ENCODE data around the gene INPP4B.
"Not testable (repeated sequence)": the region's sequence is repeated elsewhere in the genome, so short reads cannot be mapped to it uniquely, and the experiment has no call there.

Gene INPP4B

GRCh38 chr4:142110136-142110535 is 736.0 kb downstream of the INPP4B start:
- DNase-seq: no peak

DNA sequence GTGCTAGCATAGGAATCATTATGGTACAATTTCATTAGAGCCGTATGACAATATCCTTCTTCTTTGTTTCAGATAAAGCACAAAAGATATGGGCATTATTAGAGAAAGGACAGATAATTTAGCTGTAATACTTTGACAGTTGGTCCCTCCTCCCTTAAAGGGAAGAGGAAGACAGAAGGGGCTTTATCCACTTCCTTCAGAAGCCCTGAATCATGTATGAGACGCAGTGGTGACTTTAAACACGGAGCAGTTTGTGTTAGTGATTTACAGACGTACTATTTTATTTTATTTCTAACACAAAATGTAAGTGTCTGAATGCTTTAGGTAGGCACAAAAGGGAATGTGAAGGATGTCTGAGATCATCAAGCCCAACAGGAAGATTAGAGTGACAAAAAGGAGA is 742.1 kb downstream of the INPP4B start:
- no peak for DNase-seq

DNA sequence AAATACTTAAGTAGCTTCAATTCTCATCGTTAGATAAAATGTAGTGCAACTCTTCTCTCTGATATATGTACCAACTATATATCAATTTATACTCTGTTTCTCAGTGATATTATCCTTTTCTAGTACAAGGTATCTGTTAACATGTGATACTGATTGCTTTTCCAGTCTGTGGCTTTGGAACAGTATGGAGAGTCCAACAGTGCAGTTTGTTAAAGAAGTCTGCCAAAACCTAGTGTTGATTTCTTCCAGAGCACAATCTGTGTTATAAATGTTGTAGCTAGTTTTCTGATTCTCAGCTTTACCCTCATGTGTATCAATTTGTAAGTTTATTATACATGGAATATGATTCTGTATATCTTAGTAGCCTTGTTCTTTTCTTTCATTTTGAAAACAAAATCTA is 744.7 kb downstream of the INPP4B start:
- DNase-seq: no peak

DNA sequence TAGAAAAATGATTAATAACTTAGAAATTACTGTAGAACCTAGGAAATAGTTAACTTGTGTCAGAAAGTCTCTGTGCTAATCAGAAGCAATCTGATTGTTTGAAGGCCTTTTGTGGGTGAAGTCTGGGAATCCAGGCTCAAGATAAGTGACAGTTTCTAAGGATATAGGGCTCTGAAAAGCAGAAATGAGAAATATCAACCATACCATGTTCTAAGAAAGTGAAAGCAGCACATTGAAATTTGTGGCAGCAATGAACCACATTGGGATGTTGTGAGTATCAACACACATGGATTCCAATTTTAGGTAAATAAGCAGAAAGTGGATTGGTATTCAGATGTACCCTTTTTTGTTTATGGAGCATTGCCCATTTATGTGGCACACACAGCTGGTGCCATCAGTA is 745.2 kb downstream of the INPP4B start:
- no peak for DNase-seq

GRCh38 chr4:142098900-142099545 is 747.1 kb downstream of the INPP4B start:
- no peak for DNase-seq

- no peak for DNase-seq
Measured at GRCh38 chr4:142098380-142098779, 747.7 kb downstream of the INPP4B start.

- DNase-seq: no peak
Measured at GRCh38 chr4:142097015-142097414, 749.1 kb downstream of the INPP4B start.

DNA sequence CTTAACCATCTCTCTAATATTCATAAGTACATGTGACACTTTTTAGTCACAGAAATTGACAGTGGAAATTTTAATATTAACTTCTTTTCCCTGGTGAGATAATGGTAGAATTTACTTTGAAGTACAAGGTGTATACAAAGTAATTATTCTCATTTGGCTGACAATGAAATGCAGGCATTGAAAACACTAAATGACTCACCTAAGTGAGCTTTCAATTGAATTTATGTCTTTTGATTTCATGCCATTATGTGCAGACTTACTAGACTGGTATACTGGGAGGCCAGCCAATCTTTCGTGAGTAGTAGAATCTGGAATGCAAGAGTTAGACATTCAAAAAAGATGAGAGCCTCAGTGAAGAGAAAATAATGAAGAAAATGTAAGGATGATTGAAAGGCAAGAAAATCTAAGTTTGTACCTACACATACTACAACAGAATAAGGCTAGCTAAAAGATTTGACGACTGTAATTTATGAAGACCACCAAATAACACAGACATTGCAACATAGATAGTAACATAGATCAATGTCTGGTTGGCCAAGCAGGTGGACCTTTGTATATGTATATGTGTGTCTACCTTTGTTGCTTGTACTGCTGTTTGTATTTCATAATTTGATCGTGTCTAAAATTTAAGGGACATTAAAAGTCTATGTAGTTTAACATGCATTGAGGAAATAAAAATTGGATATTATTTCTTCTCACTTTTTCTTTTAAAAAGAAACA is 750.1 kb downstream of the INPP4B start:
- no peak for DNase-seq

GRCh38 chr4:142092941-142093340 is 753.2 kb downstream of the INPP4B start:
- no peak for DNase-seq

GRCh38 chr4:142091691-142092182 is 754.4 kb downstream of the INPP4B start:
- no peak for DNase-seq

- DNase-seq: no peak
Measured at GRCh38 chr4:142091085-142091513, 755.0 kb downstream of the INPP4B start.

DNA sequence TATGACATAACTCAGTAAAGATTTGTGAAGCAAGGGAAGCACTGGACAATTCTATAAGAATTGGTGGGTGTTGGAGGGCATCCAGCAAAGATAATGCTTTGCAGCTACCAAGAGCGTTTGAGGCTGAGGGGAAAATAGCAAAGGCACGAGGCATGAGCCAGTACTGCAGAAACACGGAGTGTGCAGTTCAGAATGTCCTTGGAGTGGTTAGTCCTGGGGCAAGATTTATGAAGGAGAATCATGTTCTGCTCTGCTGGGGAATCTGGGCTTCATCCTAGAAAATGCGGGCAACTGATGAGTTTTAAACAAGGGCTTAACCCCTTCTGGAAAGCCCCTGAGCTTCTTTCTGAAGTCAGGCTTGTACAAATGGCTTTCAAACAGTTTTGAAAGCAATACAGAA is 757.2 kb downstream of the INPP4B start:
- DNase-seq: no peak

GRCh38 chr4:142085513-142086292 is 760.4 kb downstream of the INPP4B start:
- no peak for DNase-seq

- no peak for DNase-seq
Measured at GRCh38 chr4:142083264-142083663, 762.8 kb downstream of the INPP4B start.

GRCh38 chr4:142081025-142081424 is 765.1 kb downstream of the INPP4B start:
- no peak for DNase-seq

DNA sequence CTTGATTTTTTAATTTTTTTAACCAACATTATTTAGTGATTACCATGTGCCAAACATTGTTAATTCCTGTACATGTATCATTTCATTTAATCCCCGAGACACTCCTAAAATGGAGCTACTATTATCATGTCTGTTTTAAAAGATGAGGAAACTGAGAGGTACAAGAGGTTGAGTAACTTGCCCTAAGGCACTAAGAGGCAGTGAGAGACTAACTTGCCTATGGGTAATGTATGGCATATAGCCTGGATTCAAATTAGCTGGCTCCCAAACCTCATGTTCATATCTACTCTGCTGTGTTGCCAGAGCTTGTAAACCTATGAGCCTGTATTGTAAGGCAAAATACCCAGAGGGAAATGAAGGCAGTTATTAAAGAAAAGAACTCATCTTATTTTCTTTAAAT is 766.1 kb downstream of the INPP4B start:
- no peak for DNase-seq

- no peak for DNase-seq
Measured at GRCh38 chr4:142077048-142077447, 769.1 kb downstream of the INPP4B start.

GRCh38 chr4:142068304-142068703 is 777.8 kb downstream of the INPP4B start:
- DNase-seq: not testable (repeated sequence)

GRCh38 chr4:142066562-142066961 is 779.5 kb downstream of the INPP4B start:
- DNase-seq: not testable (repeated sequence)

DNA sequence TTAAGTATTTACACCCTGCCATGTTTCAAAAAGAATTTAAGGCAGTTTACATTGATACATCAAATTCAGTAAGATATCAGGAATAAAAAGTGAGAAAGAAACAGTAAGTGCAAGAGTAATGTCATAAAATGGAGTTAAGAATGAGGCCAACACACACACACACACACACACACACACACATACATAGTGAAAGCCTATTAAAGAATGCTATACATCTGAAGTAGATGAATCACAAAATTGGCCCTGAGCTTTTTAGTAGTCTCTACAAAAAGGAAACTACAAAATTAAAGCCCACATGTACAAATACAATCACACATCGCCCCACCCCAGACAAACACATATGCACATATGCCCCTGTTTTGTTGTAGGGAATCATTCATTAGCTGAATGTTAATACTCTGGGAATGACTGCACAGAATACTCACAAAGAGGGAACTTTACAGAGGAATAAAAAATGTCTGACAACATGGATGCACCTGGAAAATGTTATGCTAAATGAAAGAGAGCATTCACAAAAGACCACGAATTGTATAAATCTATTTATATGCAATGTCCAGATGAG is 780.9 kb downstream of the INPP4B start:
- DNase-seq: no peak

- no peak for DNase-seq
Measured at GRCh38 chr4:142064181-142064580, 781.9 kb downstream of the INPP4B start.

DNA sequence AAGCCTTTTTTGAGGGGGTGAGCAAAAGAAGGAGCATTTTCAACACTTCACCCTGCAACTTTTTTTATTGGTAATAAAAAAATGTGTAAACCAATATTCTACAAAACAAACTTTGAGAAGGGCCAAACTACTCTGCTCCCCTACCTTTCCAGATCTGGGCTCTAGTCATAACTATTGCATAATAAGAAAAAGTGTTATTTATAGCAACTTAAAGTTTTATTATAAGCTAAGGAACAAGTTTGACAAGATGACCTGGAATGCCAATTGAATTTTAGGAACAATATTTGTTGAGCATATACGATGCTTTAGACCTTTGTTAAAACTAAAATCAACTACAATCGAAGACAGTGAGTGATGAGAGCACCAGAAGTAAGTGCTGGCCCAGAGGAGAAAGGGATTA is 800.1 kb downstream of the INPP4B start:
- DNase-seq: no peak

- DNase-seq: no peak
Measured at GRCh38 chr4:142044271-142044670, 801.8 kb downstream of the INPP4B start.
